HAP-1 (cell line): ENCODE measurements around the gene JAZF1.

Experiments used
- DNase-seq, 2 experiments: peaks; one replicate each; pipeline ENCODE4 v3.0.0-alpha.2; 2016 to 2020; ENCODE audit warnings: low spot score in 2 of 2
- H3K27me3 ChIP-seq: fragments of 250-450 bp; sonication (Bioruptor Pico); 2 replicates; pipeline ENCODE4 v1.5.1; 2020; ENCODE audit warnings: low read depth, mild to moderate bottlenecking, moderate library complexity
- H3K36me3 ChIP-seq: fragments of 250-450 bp; sonication (Bioruptor Pico); replicated peaks from 2 replicates; pipeline ENCODE4 v1.5.1; 2020; ENCODE audit warnings: mild to moderate bottlenecking
- H3K4me1 ChIP-seq: fragments of 250-450 bp; sonication (Bioruptor Pico); 2 replicates; pipeline ENCODE4 v1.5.1; 2020; ENCODE audit warnings: mild to moderate bottlenecking
- H3K4me3 ChIP-seq: fragments of 250-450 bp; sonication (Bioruptor Pico); 2 replicates; pipeline ENCODE4 v1.5.1; 2020; ENCODE audit warnings: mild to moderate bottlenecking, moderate library complexity
- H3K9me3 ChIP-seq: fragments of 250-450 bp; sonication (Bioruptor Pico); 2 replicates; pipeline ENCODE4 v1.5.1; 2020; ENCODE audit warnings: mild to moderate bottlenecking, moderate library complexity
- in situ Hi-C: fragments of 300-500 bp; cut with MboI; formaldehyde crosslinking; loops from 3 replicates; pipeline ENCODE4 v1.14.3; 2020; ENCODE audit warnings: low sequenced_read_pairs, inconsistent platforms, mixed read lengths

JAZF1 gene

DNA sequence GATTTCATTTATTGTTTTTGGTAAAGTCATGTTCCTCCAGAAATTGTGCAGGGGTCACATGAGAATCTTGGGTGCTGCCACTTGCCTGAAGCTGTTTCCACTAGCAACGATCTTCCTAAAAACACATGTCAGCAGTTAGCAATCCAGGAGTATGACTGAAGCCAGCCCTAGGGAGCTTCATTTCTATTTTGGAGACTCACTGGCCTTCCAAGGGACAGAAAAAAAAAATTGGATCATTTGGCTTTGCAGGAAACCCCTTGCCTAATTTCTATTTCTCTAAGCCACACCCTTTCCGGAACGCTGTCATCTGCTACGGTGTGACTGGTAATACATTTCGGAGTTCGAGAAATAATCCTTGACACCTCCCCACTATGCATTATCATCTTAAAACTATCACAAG, 236.0 kb downstream of the JAZF1 start:
- no peaks in the 10 kb centered on the region for H3K9me3 ChIP-seq
- peaks cover 9% of the 10 kb centered on the region; the same call in 1 of the 2 replicates for H3K4me1 ChIP-seq
- H3K36me3 ChIP-seq, result no peaks in the 10 kb centered on the region
- DNase-seq, result no peak
- in situ Hi-C loops, result no loop called here
- H3K27me3 ChIP-seq, result no peaks in the 10 kb centered on the region
- H3K4me3 ChIP-seq, result no peak overlapping the region

DNA sequence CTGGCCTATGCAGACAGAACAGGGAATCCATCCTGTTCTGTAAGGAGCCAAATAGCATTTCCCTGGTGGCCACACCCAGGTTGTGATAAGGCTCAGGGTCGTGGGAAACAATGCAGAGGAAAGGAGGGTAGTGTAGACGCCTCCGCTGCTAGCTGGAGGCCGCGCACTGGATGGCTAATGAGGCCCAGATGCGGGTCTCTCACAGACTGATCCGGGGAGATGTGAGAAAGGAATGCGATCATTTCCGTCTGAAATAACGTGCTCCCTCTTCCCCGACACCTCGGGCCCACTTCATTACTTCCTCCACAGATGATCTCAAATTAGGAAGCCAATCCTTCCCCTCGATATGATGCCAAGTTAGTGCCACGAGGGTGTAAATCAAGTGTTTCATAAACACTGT, 237.4 kb downstream of the JAZF1 start:
- Histone ChIP-seq H3K4me1 (peaks cover 9% of the 10 kb centered on the region; the same call in 1 of the 2 replicates), H3K4me3 (no peak overlapping the region), H3K27me3 (no peaks in the 10 kb centered on the region), H3K36me3 (no peaks in the 10 kb centered on the region), H3K9me3 (no peaks in the 10 kb centered on the region)
- no peak for DNase-seq
- in situ Hi-C loops, result no loop called here

DNA sequence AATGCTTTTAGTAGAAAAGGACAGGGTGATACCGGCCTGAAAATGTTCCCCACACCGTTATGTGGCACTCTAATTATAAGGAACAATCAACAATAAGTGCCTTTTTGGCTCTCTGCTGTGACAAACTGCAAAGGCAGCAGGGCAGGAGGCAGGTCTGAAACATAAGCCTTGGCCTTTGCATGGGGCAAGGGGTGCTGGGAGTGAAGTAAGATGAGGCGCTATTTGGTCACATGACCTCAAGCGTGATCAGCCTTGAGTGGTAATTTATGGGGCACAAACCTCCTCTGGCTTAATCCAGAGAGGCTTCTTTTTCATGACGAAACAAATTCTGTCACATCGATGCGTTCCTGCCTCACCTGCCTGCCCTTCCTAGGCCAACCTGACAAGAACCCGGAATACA, 237.9 kb downstream of the JAZF1 start:
- H3K36me3 ChIP-seq, result no peaks in the 10 kb centered on the region

DNA sequence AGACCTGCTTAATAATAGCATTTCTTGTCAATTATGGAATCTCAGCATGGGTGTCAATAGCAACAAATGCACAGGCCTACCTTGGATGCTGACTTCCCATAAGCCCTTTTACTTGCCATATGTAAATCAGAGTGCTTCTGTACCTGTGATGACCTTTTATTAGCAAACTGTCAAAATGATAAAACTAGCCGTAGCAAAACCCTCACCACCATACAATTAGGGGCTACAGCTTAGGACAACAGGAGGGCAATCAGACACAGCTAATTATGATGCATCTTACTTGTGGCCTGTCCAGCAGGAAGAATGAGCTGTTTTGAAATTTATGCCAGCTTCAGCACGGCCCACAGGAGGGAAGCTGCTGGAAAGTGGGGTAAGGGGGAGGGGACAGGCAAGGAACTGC, 239.1 kb downstream of the JAZF1 start:
- DNase-seq, result no peak
- no peaks in the 10 kb centered on the region for H3K9me3 ChIP-seq
- H3K4me3 ChIP-seq, result no peak overlapping the region
- H3K4me1 ChIP-seq, result no peaks in the 10 kb centered on the region
- no peaks in the 10 kb centered on the region for H3K36me3 ChIP-seq
- H3K27me3 ChIP-seq, result no peaks in the 10 kb centered on the region
- in situ Hi-C loops, result no loop called here

More for the DNA sequence above, 237.9 kb downstream of the JAZF1 start:
- Histone ChIP-seq H3K27me3 (no peaks in the 10 kb centered on the region), H3K4me1 (peaks cover 9% of the 10 kb centered on the region; the same call in 1 of the 2 replicates), H3K4me3 (no peak overlapping the region), H3K9me3 (no peaks in the 10 kb centered on the region)
- no peak for DNase-seq
- in situ Hi-C loops, result no loop called here

DNA sequence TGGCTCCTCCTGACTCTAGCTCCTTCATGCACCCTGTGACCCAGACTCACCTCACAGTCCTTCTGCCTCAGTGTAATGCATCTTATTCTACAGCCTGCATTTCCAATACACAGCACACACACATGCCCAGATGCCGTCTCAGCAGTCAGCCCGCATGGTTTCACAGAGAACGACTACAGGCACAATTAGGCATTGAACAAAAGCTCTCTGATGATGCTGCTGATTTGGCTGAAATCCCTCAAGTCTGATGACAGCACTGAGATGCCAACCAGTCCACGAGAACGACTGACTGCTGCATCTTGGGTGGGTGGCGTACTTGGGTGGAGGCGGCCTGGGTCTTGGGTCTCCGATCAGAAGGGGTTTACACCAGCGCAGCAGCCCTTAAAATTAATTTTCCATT, 240.3 kb downstream of the JAZF1 start:
- DNase-seq, result no peak
- in situ Hi-C loops, result no loop called here
- Histone ChIP-seq H3K4me1 (no peaks in the 10 kb centered on the region), H3K36me3 (no peaks in the 10 kb centered on the region), H3K27me3 (no peaks in the 10 kb centered on the region), H3K9me3 (no peaks in the 10 kb centered on the region), H3K4me3 (no peak overlapping the region)

DNA sequence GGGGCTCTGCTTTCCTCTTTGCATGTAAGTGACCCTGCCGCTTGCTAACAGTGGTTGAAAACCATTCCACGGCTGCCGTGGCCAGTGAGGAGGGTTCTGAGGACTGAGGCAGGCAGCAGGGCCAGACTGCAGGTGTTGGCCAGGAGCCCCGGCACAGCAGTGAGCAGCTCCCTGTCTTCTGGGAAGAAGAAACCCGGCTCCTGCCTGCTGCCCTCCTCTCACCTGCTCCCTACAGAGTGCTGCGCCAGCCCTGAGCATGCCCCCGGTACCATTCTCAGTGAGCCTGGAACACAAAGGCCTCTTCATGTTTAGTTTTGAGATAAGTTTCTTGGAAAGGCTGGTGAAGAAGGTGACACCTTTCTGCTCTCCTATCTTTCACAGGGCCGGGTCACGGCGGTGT, 240.7 kb downstream of the JAZF1 start:
- Histone ChIP-seq H3K27me3 (no peaks in the 10 kb centered on the region), H3K4me1 (no peaks in the 10 kb centered on the region), H3K36me3 (no peaks in the 10 kb centered on the region), H3K4me3 (no peak overlapping the region), H3K9me3 (no peaks in the 10 kb centered on the region)
- no peak for DNase-seq
- in situ Hi-C loops, result no loop called here

DNA sequence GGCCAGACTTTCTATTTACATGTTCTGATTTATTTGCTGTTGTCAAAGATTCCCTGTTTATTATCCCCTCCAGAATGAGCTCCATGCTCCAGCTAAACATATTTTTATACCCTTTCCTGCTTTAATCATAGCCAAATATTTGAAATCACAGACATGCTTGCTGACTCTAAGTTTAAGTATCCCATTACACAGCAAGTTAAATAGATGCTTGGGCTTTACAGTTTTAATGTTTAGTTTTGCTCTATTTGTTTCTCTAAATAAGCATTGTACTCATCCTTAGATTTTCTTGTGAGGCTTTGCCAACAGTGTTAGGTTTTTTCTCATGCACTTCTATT, 243.9 kb downstream of the JAZF1 start:
- H3K9me3 ChIP-seq, result no peaks in the 10 kb centered on the region

DNA sequence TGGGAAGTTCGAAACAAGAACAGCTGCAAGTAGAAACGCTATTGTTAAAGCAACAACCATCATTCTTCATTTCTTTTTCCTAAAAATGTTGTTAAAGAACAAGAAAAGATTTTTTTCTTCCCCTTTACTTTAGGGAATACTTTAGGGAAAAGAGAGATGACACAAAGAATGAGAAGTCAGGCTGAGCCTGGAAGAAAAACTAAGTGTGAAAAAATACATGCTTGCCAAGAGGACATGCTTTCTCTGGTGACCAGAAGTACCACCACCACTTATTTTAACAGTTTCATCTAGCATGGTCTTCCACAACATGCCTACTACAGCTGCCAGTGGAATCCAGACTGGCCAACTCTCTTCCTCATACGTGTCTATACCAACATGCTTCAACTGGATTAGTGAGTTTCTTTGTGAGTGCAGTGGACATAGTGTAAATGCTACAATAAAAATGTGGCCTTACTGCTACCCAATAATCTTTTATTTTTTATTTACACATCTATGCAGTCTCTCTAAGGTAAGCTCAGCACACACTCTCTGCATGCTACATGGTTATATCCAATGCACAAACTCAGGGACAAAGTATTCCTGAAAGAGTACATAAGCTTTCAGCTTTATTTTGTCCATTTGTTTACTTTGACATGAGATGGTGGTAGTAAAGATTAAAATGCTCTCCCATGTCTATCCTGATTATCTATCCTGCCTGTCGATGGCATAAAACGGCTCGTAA, 244.4 kb downstream of the JAZF1 start:
- H3K4me1 ChIP-seq, result no peaks in the 10 kb centered on the region
- H3K36me3 ChIP-seq, result no peaks in the 10 kb centered on the region
- no peaks in the 10 kb centered on the region for H3K27me3 ChIP-seq
- H3K9me3 ChIP-seq, result no peaks in the 10 kb centered on the region
- no peak overlapping the region for H3K4me3 ChIP-seq
- in situ Hi-C loops, result no loop called here
- no peak for DNase-seq

More for the DNA sequence above, 243.9 kb downstream of the JAZF1 start:
- Histone ChIP-seq H3K4me3 (no peak overlapping the region), H3K36me3 (no peaks in the 10 kb centered on the region), H3K4me1 (no peaks in the 10 kb centered on the region), H3K27me3 (no peaks in the 10 kb centered on the region)
- no peak for DNase-seq
- in situ Hi-C loops, result no loop called here

DNA sequence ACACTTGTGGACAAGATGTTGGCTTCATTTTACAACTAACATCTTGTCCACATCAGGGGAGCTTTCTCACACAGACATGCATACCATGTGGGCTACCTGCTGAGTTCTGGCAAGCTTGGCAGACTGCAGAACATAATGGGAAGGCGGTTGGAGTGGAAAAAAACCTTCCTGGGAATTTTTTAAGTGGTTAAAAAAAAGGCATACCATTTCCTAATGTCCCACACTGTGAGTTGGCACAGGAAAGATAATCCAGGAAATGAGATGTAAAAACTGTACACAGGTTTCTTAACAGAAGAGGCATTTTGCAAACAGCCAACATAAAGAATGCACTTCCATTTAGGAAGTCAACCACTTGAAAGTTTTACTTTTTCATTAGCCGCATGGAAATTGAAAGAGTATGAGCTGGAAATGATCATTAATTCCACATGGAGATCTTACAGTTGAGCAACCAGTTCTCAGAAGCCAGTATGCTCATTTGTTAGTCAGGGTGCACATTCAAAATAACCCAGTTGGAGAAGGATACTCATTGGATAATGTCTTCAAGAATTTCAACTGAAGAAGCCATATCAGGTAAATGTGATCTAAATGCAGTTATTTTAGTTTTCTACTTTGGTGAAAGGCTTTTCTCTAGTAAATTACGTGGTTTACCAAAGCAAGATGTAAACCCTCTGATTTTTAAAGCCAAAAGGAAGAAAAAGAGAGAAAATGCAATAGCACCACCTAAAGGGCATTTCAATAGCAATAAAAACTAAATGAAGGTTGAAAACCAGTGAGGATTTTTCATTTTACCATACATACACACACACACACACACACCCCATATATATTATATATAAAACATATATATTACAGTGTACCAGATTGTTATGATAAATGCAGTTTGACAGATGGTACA, 246.7 kb downstream of the JAZF1 start:
- H3K4me1 ChIP-seq, result no peaks in the 10 kb centered on the region
- no peak for DNase-seq
- in situ Hi-C loops, result no loop called here
- H3K9me3 ChIP-seq, result no peaks in the 10 kb centered on the region
- H3K27me3 ChIP-seq, result no peaks in the 10 kb centered on the region
- H3K36me3 ChIP-seq, result no peaks in the 10 kb centered on the region
- H3K4me3 ChIP-seq, result no peak overlapping the region

DNA sequence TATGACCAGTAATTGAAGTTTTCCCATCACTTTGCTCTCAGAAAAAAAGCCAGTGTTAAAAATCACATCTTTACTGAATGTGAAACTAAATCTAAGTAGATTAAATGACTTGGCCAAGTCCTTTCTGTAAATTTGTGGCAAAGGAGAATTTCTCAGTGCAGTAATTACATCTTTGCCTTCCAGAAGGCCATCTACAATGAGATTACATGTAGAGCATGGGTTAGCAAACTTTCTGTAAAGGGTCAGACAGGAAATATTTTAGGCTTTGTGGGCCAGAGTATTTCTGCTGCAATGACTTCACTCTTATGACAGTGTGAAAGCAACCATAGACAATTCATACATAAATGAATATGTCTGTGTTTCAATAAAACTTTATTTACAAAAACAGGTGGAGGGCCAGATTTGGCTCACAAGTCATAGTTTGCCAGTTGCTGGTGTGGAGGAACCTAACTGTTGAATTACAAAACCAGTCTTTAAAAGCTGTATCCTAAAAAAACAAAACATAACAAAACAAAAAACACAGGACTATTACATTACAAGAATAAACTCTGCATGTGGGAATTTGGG, 249.6 kb downstream of the JAZF1 start:
- no peak for DNase-seq
- H3K9me3 ChIP-seq, result no peaks in the 10 kb centered on the region
- no peaks in the 10 kb centered on the region for H3K36me3 ChIP-seq
- in situ Hi-C loops, result no loop called here
- no peaks in the 10 kb centered on the region for H3K27me3 ChIP-seq
- no peak overlapping the region for H3K4me3 ChIP-seq
- no peaks in the 10 kb centered on the region for H3K4me1 ChIP-seq

DNA sequence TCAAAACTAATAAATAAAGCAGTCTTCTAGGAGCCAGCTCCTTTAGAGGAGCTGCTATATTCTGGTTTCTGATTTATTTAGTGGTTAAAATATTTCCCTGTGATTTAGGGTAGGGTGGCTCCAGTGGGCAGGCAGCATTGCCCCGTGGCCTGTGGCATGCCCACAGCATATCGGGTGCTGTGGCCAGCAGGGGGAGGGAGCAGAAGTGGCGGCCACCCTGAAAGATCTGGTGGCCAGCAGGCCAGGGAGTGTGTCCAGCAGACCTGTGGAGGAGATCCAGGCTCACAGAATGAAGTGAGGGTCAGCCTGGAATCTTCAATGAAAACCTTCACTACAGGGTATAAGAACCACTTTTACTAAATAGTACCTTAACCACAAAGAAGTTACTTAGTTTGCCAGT, 251.5 kb downstream of the JAZF1 start:
- H3K36me3 ChIP-seq, result no peaks in the 10 kb centered on the region
- H3K9me3 ChIP-seq, result no peaks in the 10 kb centered on the region
- no peaks in the 10 kb centered on the region for H3K4me1 ChIP-seq
- no peaks in the 10 kb centered on the region for H3K27me3 ChIP-seq
- in situ Hi-C loops, result no loop called here
- no peak for DNase-seq
- no peak overlapping the region for H3K4me3 ChIP-seq

DNA sequence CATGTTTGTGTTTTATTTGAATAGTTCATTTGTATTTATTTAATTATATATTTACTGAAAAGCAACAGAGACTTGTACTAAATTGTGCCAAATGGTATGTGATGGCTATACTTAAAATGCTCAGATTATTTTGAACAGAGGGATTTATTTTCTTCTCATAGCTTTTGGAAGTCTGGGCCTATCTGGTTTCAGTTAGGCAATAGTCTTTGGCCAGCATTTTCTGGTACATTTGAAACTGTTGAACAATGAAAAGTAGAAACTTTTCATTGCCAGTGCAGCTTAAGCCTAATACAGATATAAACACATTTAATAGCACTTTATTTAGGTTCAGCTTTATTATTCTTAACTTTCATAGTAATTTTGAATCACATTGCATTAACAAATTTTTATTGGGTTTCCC, 252.6 kb downstream of the JAZF1 start:
- no peaks in the 10 kb centered on the region for H3K4me1 ChIP-seq
- H3K9me3 ChIP-seq, result no peaks in the 10 kb centered on the region
- H3K36me3 ChIP-seq, result no peaks in the 10 kb centered on the region
- no peaks in the 10 kb centered on the region for H3K27me3 ChIP-seq
- no peak overlapping the region for H3K4me3 ChIP-seq
- in situ Hi-C loops, result no loop called here
- no peak for DNase-seq

DNA sequence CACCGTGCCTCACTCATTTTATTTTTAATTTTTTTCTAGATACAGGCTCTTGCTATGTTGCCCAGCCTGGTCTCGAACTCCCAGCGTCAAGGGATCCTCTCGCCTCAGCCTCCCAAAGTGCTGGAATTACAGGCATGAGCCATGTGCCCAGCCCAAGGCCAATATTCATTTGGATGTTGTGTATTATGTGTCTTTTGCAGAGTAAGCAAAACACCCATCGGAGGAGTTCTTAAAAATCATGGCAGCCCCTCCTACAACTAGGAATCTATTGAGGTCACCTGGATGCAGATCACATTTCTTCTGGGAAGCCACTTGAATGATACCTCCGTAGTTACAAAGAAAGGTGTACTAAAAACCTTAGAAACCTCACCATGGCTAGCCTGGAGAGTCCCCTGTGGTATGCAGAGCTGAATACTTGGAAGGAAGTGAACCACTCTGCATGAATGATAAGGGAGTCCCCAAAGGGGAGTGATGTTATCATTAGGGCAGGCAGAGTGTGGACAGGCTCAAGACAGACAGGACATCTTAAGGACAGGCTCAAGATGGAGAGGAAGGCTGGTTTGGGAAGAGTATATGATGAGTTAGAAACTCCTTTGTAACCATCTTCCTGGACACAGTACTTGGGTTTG, 254.9 kb downstream of the JAZF1 start:
- Histone ChIP-seq H3K27me3 (no peaks in the 10 kb centered on the region), H3K36me3 (no peaks in the 10 kb centered on the region), H3K9me3 (no peaks in the 10 kb centered on the region), H3K4me1 (peaks cover 2% of the 10 kb centered on the region; the same call in 1 of the 2 replicates), H3K4me3 (no peak overlapping the region)
- in situ Hi-C loops, result no loop called here
- no peak for DNase-seq

DNA sequence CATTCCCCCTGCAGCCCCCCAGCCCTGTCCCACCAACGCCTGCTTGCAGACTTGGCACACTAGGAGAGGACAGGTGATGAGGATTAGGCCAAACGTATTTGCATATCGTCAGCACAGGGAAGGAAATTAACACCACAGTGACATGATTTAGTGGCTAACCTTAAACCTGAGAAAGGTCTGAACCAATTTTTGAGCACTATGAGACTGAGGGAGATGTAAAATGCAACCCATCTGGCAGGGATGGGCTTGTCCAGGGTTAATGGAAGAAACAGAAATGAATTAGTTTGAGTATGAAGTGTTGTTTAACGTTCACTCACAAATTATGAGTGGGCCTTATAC, 257.0 kb downstream of the JAZF1 start:
- in situ Hi-C loops, result loop anchor here (5.0 to 25.0 kb wide), 2 partner anchors 336 to 726 kb away; no protein-coding TSS in a partner anchor
- peaks cover 7% of the 10 kb centered on the region for H3K4me1 ChIP-seq
- H3K27me3 ChIP-seq, result no peaks in the 10 kb centered on the region
- no peaks in the 10 kb centered on the region for H3K9me3 ChIP-seq
- H3K4me3 ChIP-seq, result no peak overlapping the region
- DNase-seq, result no peak
- no peaks in the 10 kb centered on the region for H3K36me3 ChIP-seq
